Mesendoderm (in vitro differentiated cells): ENCODE data around the gene IKZF4.

ENCODE experiments used
- DNase-seq: peaks from one replicate; pipeline ENCODE4 v3.0.0; 2013
- H2AK5ac ChIP-seq: 2 replicates; pipeline ENCODE4 v1.6.1; 2013; ENCODE audit warnings: low read length, inconsistent platforms
- H2BK120ac ChIP-seq: 2 replicates; pipeline ENCODE4 v1.6.1; 2013; ENCODE audit warnings: low read depth, mild to moderate bottlenecking, low read length, moderate library complexity, mixed read lengths
- H2BK15ac ChIP-seq: replicated peaks from 2 replicates; pipeline ENCODE4 v1.6.1; 2013; ENCODE audit warnings: low read depth, mild to moderate bottlenecking, moderate library complexity
- H2BK5ac ChIP-seq: 2 replicates; pipeline ENCODE4 v1.6.1; 2013; ENCODE audit warnings: low read length, inconsistent platforms
- H3K18ac ChIP-seq: 2 replicates; pipeline ENCODE4 v1.6.1; 2013; ENCODE audit warnings: mild to moderate bottlenecking, low read length, mixed read lengths
- H3K23ac ChIP-seq: one replicate; pipeline ENCODE4 v1.6.1; 2013; ENCODE audit warnings: low read length
- H3K27ac ChIP-seq: 2 replicates; pipeline ENCODE4 v1.5.1; 2013; ENCODE audit warnings: low read depth, mild to moderate bottlenecking, inconsistent platforms, low read length, moderate library complexity
- H3K27me3 ChIP-seq: 2 replicates; pipeline ENCODE4 v1.6.1; 2013; ENCODE audit warnings: low read length, control low read depth, mild to moderate bottlenecking, inconsistent platforms; ENCODE audit not compliant: insufficient read depth, poor library complexity
- H3K36me3 ChIP-seq: 2 replicates; pipeline ENCODE4 v1.6.1; 2013; ENCODE audit warnings: low read length, inconsistent platforms; ENCODE audit not compliant: control insufficient read depth, insufficient read depth
- H3K4ac ChIP-seq: one replicate; pipeline ENCODE4 v1.6.1; 2013; ENCODE audit warnings: low read depth, mild to moderate bottlenecking, low read length, moderate library complexity
- H3K4me1 ChIP-seq: 2 replicates; pipeline ENCODE4 v1.6.1; 2013; ENCODE audit warnings: low read depth, low read length, inconsistent platforms; ENCODE audit not compliant: control insufficient read depth
- H3K4me2 ChIP-seq: 2 replicates; pipeline ENCODE4 v1.6.1; 2013; ENCODE audit warnings: low read length
- H3K4me3 ChIP-seq: 2 replicates; pipeline ENCODE4 v1.5.1; 2013; ENCODE audit warnings: mild to moderate bottlenecking, low read length
- H3K56ac ChIP-seq: one replicate; pipeline ENCODE4 v1.6.1; 2013; ENCODE audit warnings: low read length
- H3K79me1 ChIP-seq: 2 replicates; pipeline ENCODE4 v1.6.1; 2013; ENCODE audit warnings: low read length, inconsistent platforms
- H3K79me2 ChIP-seq: 2 replicates; pipeline ENCODE4 v1.6.1; 2013; ENCODE audit warnings: mild to moderate bottlenecking, low read length; ENCODE audit not compliant: control insufficient read depth, insufficient read depth
- H3K9ac ChIP-seq: 2 replicates; pipeline ENCODE4 v1.6.1; 2013; ENCODE audit warnings: low read length, inconsistent platforms
- H4K5ac ChIP-seq: one replicate; pipeline ENCODE4 v1.6.1; 2013; ENCODE audit warnings: low read length
- H4K8ac ChIP-seq: one replicate; pipeline ENCODE4 v1.6.1; 2013; ENCODE audit warnings: low read depth, mild to moderate bottlenecking, control low read depth, low read length, moderate library complexity
- WGBS: extraction: QIAGEN DNeasy Blood & Tissue Kit; methylation state at CpG from one replicate; pipeline ENCODE4 v1.1.7; 2013; ENCODE audit warnings: low lambda C conversion rate, missing lambda C conversion rate; ENCODE audit not compliant: insufficient coverage; ENCODE audit errors: extremely low coverage; 5-methylcytosine and 5-hydroxymethylcytosine counted together

Gene IKZF4

DNA sequence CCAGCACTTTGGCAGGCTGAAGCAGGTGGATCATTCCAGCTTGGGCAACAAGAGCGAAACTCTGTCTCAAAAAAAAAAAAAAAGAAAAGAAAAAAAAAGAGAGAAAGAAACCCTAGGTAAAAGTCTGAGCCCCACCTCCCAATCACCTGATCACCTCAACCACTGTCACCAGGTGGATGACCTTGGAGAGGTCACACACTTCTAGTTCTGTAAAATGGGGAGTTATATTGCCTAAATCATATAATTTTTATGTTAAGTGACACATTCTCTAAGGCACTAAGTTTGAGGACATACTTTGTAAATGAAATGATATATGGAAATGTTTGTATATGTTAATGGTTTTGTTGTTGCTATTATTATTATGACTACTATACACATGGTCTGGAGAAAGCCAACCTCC lies 57.6 kb downstream of the IKZF4 start:
- Histone ChIP-seq H3K4me1 (peaks cover 6% of the 10 kb centered on the region), H4K5ac (no peak overlapping the region), H3K27ac (no peak overlapping the region), H3K36me3 (no peaks in the 10 kb centered on the region), H3K9ac (peak overlapping the region; percentile 26), H3K27me3 (no peaks in the 10 kb centered on the region), H3K18ac (no peak overlapping the region), H3K79me1 (peaks cover 2% of the 10 kb centered on the region), H2AK5ac (no peak overlapping the region), H2BK15ac (no peak overlapping the region), H2BK120ac (no peak overlapping the region), H3K4ac (no peak overlapping the region), H3K4me3 (no peak overlapping the region), H3K23ac (no peak overlapping the region), H3K79me2 (peaks cover 15% of the 10 kb centered on the region), H3K4me2 (no peak overlapping the region), H3K56ac (peak overlapping the region; percentile 62), H2BK5ac (no peak overlapping the region), H4K8ac (no peak overlapping the region)
- no peak for DNase-seq
- no CpG with 5 or more reads among the region's 1 CpG for WGBS

DNA sequence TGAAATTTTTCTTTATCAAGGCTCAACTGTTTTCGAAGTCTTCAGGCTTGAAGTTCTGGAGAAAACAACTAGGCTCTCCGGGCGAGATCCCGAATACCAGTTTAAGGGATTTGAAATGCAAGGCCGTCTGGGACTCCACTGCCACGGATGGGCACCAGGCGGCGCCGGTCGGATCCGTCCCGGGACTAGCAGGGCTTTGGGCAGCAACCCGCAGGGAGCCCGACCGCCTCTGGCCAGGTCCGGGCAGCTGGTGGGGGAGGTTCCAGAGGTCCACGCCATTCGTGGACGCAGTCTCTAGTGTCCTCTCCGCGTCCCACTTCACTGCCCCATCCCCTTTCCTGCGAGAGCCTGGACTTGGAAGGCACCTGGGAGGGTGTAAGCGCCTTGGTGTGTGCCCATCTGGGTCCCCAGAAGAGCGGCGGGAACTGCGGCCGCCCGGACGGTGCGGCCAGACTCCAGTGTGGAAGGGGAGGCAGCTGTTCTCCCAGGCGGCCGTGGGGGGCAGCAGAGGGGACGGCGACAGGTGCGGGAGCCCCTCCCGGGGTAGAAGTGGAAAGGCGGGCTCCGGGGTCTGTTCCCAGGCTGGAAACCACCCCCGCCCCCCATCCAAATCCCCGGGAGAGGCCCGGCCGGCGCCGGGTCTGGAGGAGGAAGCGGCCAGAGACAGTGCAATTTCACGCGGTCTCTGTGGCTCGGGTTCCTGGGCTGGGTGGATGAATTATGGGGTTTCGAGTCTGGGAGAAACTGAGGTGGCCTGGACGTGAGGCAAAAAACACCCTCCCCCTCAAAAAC lies 58.3 kb downstream of the IKZF4 start:
- Histone ChIP-seq H2BK15ac (no peak overlapping the region), H3K9ac (peak overlapping the region; percentile 75), H3K27me3 (no peaks in the 10 kb centered on the region), H3K4me3 (peak overlapping the region; percentile 70), H3K4me2 (peak overlapping the region; percentile 96), H2BK5ac (peak overlapping the region; percentile 81), H3K56ac (peak overlapping the region; percentile 98), H3K18ac (peak overlapping the region; percentile 65), H4K8ac (no peak overlapping the region), H3K27ac (peak overlapping the region; percentile 55), H3K4me1 (peaks cover 6% of the 10 kb centered on the region), H4K5ac (no peak overlapping the region), H2BK120ac (no peak overlapping the region), H3K36me3 (no peaks in the 10 kb centered on the region), H3K23ac (no peak overlapping the region), H3K79me2 (peaks cover 15% of the 10 kb centered on the region), H3K4ac (no peak overlapping the region), H2AK5ac (no peak overlapping the region), H3K79me1 (peaks cover 5% of the 10 kb centered on the region)
- WGBS, result no CpG with 5 or more reads among the region's 50 CpGs
- peak; percentile 95 for DNase-seq

DNA sequence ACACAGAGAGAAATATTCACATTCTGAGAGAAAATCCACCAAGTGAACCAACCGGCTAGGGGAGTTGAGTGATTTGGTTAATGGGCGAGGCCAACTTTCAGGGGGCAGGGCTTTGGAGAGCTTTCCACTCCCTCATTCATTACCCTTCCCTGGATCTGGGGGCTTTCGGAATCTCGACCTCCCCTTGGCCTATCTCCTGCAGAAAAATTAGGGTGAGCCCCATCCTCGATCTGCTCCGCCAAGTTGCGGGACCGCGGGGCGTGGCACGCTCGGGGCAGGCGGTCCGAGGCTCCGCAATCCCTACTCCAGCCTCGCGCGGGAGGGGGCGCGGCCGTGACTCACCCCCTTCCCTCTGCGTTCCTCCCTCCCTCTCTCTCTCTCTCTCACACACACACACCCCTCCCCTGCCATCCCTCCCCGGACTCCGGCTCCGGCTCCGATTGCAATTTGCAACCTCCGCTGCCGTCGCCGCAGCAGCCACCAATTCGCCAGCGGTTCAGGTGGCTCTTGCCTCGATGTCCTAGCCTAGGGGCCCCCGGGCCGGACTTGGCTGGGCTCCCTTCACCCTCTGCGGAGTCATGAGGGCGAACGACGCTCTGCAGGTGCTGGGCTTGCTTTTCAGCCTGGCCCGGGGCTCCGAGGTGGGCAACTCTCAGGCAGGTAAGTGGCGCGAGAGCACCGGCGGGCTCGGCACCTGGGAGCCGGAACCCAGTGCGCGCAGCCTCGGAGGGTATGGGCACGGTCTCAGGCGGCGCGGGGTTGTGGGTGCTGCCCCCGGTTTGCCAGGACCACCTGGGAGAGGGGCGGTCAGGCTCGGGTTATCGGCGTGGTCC lies 59.1 kb downstream of the IKZF4 start, which contains the start of gene ERBB3:
Gene ERBB3 (plus strand): TSS at position 443 of the 833 bp plus-strand sequence. CDS start 136 bp downstream, at position 579.
- peaks cover 5% of the 10 kb centered on the region for H3K79me1 ChIP-seq
- WGBS, result no CpG with 5 or more reads among the region's 59 CpGs
- H3K4me3 ChIP-seq, result peak within 1 kb of the TSS; percentile 70
- H3K4ac ChIP-seq, result peak within 1 kb of the TSS; percentile 6
- peak within 1 kb of the TSS; percentile 98 for H3K56ac ChIP-seq
- peak within 1 kb of the TSS; percentile 6 for H2AK5ac ChIP-seq
- no peaks in the 10 kb centered on the region for H3K27me3 ChIP-seq
- H2BK15ac ChIP-seq, result no peak within 1 kb of the TSS
- H3K4me1 ChIP-seq, result peaks cover 6% of the 10 kb centered on the region
- H4K8ac ChIP-seq, result no peak within 1 kb of the TSS
- peak within 1 kb of the TSS; percentile 75 for H3K9ac ChIP-seq
- no peak within 1 kb of the TSS for H4K5ac ChIP-seq
- peak within 1 kb of the TSS; percentile 81 for H3K27ac ChIP-seq
- peak within 1 kb of the TSS; percentile 81 for H2BK5ac ChIP-seq
- no peak within 1 kb of the TSS for H2BK120ac ChIP-seq
- no peak within 1 kb of the TSS for H3K23ac ChIP-seq
- DNase-seq, result peak; percentile 93
- peaks cover 15% of the 10 kb centered on the region for H3K79me2 ChIP-seq
- H3K4me2 ChIP-seq, result peak within 1 kb of the TSS; percentile 96
- peak within 1 kb of the TSS; percentile 65 for H3K18ac ChIP-seq
- no peaks in the 10 kb centered on the region for H3K36me3 ChIP-seq

DNA sequence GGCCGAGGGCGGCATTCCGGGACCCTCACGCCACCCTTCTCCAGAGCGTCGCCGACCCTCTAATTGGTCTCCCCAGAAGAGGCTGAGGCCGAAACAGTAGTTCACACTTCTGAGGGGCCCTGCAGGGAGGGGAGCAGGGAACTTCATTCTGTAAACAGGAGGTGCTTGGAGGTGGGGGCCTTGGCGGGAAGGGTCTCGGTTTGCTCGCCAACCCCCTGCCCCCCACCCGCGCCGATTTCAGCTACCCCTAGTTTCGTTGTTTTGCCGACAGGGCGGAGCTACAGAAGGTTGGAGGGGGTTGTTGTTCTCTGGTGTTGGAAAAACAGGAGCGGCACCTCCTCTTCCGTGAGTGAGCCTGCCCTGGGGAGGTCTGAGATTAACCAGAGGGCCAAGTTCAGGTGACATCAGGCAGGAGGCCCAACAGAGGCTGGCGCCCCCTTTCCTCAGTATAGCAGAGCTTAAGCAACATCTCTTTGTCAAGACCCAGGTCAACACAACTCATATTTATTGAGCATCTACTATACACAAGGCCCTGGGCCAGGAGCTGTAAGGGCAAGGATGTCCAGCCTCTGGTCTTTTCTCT lies 59.8 kb downstream of the IKZF4 start:
- Histone ChIP-seq H3K4ac (peak overlapping the region; percentile 6), H2BK5ac (no peak overlapping the region), H3K23ac (no peak overlapping the region), H4K5ac (no peak overlapping the region), H3K36me3 (no peaks in the 10 kb centered on the region), H3K4me1 (peaks cover 6% of the 10 kb centered on the region), H2AK5ac (peak overlapping the region; percentile 6), H4K8ac (no peak overlapping the region), H3K4me2 (peak overlapping the region; percentile 96), H3K18ac (peak overlapping the region; percentile 5), H3K27me3 (no peaks in the 10 kb centered on the region), H2BK15ac (no peak overlapping the region), H3K56ac (peak overlapping the region; percentile 98), H3K79me1 (peaks cover 5% of the 10 kb centered on the region), H3K79me2 (peaks cover 15% of the 10 kb centered on the region), H3K9ac (peak overlapping the region; percentile 75), H2BK120ac (no peak overlapping the region), H3K4me3 (peak overlapping the region; percentile 70), H3K27ac (peak overlapping the region; percentile 81)
- peak; percentile 84 for DNase-seq
- WGBS, result no CpG with 5 or more reads among the region's 20 CpGs

DNA sequence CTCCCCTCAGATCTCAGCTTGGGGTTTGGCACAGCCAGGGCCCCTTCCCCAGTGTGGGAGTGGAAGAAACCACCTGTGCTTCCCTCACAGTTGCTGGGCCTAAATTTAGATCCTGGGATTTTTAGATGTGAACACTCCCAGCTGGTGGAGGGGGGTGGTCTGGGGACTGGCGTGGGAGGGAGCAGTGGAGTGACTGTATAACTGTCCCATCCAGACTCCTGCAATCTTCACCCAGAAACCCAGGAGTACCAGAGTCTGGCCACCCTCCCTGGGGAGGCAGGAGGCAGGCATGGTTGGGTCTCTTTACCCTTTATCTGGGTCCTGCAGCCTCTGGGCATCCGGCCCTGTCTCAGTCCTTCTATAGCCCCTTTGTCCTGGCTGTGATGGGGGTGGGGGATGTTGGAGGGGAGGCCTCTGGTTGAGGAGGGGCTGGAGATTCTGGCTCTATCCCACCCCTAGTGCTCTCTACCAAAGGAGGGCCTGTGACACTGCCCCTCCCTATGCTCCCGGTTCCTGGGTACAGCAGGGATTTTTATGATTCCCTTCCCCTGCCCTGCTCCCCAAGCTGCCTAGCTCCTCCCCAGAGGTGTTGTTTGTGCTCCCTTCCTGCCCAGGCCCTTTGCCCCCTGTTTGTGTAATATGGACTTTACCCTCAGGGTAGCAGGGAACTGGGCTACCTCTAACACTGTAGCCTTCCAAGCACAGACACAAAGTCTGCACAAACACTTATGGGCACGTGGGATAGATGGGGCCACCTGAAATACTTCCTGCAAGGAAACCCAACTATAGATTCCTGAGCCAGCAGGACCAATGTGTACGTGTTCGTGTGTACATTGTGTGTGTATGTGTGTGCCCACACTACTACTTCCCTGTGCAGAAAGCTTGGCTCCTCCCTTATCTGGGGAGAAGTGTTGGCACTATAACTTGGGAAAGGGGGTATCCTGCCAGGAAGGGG lies 60.8 kb downstream of the IKZF4 start:
- Histone ChIP-seq H3K23ac (no peak overlapping the region), H3K4me3 (no peak overlapping the region), H2BK120ac (no peak overlapping the region), H3K4ac (no peak overlapping the region), H3K79me1 (peaks cover 5% of the 10 kb centered on the region), H2BK5ac (no peak overlapping the region), H3K27ac (no peak overlapping the region), H3K27me3 (no peaks in the 10 kb centered on the region), H2BK15ac (no peak overlapping the region), H2AK5ac (peak overlapping the region; percentile 6), H3K9ac (peak overlapping the region; percentile 75), H3K36me3 (no peaks in the 10 kb centered on the region), H3K18ac (no peak overlapping the region), H4K5ac (no peak overlapping the region), H4K8ac (no peak overlapping the region), H3K4me2 (peak overlapping the region; percentile 30), H3K4me1 (peaks cover 6% of the 10 kb centered on the region), H3K56ac (peak overlapping the region; percentile 11), H3K79me2 (peaks cover 15% of the 10 kb centered on the region)
- peak; percentile 38 for DNase-seq
- WGBS, result no CpG with 5 or more reads among the region's 6 CpGs
